ENCODE results near the gene ELOVL6.
"Not testable (repeated sequence)": the region's sequence is repeated elsewhere in the genome, so short reads cannot be mapped to it uniquely, and the experiment has no call there.

ELOVL6 gene

GRCh38 chr4:110128029-110128428, 70.4 kb downstream of the ELOVL6 start:
- no peak for DNase-seq (ENCODE audit: low read depth in 2 of 2)

GRCh38 chr4:110124711-110125110, 73.7 kb downstream of the ELOVL6 start:
- DNase-seq (ENCODE audit: low read depth in 2 of 2) = no peak

GRCh38 chr4:110122201-110122600, 76.2 kb downstream of the ELOVL6 start:
- DNase-seq (ENCODE audit: low read depth in 2 of 2) = no peak

- no peak for DNase-seq (ENCODE audit: low read depth in 2 of 2)
Measured at GRCh38 chr4:110120506-110120905, 77.9 kb downstream of the ELOVL6 start.

GRCh38 chr4:110119880-110120279, 78.5 kb downstream of the ELOVL6 start:
- no peak for DNase-seq (ENCODE audit: low read depth in 2 of 2)

- DNase-seq (ENCODE audit: low read depth in 2 of 2) = no peak
Measured at GRCh38 chr4:110119337-110119736, 79.1 kb downstream of the ELOVL6 start.

- DNase-seq (ENCODE audit: low read depth in 2 of 2) = no peak
Measured at GRCh38 chr4:110112056-110112455, 86.4 kb downstream of the ELOVL6 start.

GRCh38 chr4:110109455-110109854, 89.0 kb downstream of the ELOVL6 start:
- DNase-seq (ENCODE audit: low read depth in 2 of 2) = no peak

- no peak for DNase-seq (ENCODE audit: low read depth in 2 of 2)
Measured at GRCh38 chr4:110108960-110109359, 89.5 kb downstream of the ELOVL6 start.

- no peak for DNase-seq (ENCODE audit: low read depth in 2 of 2)
Measured at GRCh38 chr4:110108422-110108821, 90.0 kb downstream of the ELOVL6 start.

GRCh38 chr4:110107866-110108265, 90.5 kb downstream of the ELOVL6 start:
- DNase-seq (ENCODE audit: low read depth in 2 of 2) = no peak

- no peak for DNase-seq (ENCODE audit: low read depth in 2 of 2)
Measured at GRCh38 chr4:110106931-110107296, 91.5 kb downstream of the ELOVL6 start.

GRCh38 chr4:110104661-110105060, 93.8 kb downstream of the ELOVL6 start:
- no peak for DNase-seq (ENCODE audit: low read depth in 2 of 2)

GRCh38 chr4:110099638-110100037, 98.8 kb downstream of the ELOVL6 start:
- no peak for DNase-seq (ENCODE audit: low read depth in 2 of 2)

GRCh38 chr4:110096405-110096804, 102.0 kb downstream of the ELOVL6 start:
- no peak for DNase-seq (ENCODE audit: low read depth in 2 of 2)

- DNase-seq (ENCODE audit: low read depth in 2 of 2) = no peak
Measured at GRCh38 chr4:110092646-110093045, 105.8 kb downstream of the ELOVL6 start.

- DNase-seq (ENCODE audit: low read depth in 2 of 2) = no peak
Measured at GRCh38 chr4:110091434-110092140, 106.8 kb downstream of the ELOVL6 start.

- DNase-seq (ENCODE audit: low read depth in 2 of 2) = no peak
Measured at GRCh38 chr4:110088670-110089069, 109.7 kb downstream of the ELOVL6 start.

- no peak for DNase-seq (ENCODE audit: low read depth in 2 of 2)
Measured at GRCh38 chr4:110087070-110087708, 111.2 kb downstream of the ELOVL6 start.

- no peak for DNase-seq (ENCODE audit: low read depth in 2 of 2)
Measured at GRCh38 chr4:110085131-110085530, 113.3 kb downstream of the ELOVL6 start.

GRCh38 chr4:110084154-110084553, 114.3 kb downstream of the ELOVL6 start:
- DNase-seq (ENCODE audit: low read depth in 2 of 2) = no peak

GRCh38 chr4:110078148-110078547, 120.3 kb downstream of the ELOVL6 start:
- not testable (repeated sequence) for DNase-seq (ENCODE audit: low read depth in 2 of 2)

- DNase-seq (ENCODE audit: low read depth in 2 of 2) = not testable (repeated sequence)
Measured at GRCh38 chr4:110076828-110077227, 121.6 kb downstream of the ELOVL6 start.

GRCh38 chr4:110075891-110076290, 122.5 kb downstream of the ELOVL6 start:
- no peak for DNase-seq (ENCODE audit: low read depth in 2 of 2)

Measured in stimulated activated CD8-positive, alpha-beta memory T cell treated with anti-CD3 and anti-CD28 coated beads, Interleukin-15, amount 100 ng/mL, for 4 hours (primary cell).